ENCODE results near the gene VPS51. TPM values are rescaled to one million over a fixed set of nuclear protein-coding genes. Genes with fewer than 3 reads are reported as not detected.

VPS51 gene
- total RNA-seq, 1 donor from 2014 or later = 94.3 TPM

DNA sequence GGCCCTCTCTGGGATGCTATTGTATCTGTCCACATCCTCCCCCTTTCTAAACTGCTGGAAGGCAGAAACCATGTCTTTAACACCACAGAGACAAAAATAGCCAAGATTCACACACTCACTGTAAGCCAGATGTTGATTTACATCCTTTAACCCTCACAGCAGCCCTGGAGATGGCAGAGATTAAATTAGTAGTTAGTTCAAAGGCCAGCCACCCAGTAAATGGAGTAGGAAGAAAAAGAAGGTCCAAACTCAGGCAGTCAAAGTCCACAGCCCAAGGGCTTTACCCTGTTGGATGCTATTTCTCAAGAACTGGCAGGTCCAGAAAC lies 23.6 kb downstream of the VPS51 start:
- no peak for DNase-seq (ENCODE audit: low read depth, low spot score)
- H3K27ac Mint-ChIP-seq (ENCODE audit: unreplicated experiment) = no peak overlapping the region
- TF ChIP-seq, protein P1, sequence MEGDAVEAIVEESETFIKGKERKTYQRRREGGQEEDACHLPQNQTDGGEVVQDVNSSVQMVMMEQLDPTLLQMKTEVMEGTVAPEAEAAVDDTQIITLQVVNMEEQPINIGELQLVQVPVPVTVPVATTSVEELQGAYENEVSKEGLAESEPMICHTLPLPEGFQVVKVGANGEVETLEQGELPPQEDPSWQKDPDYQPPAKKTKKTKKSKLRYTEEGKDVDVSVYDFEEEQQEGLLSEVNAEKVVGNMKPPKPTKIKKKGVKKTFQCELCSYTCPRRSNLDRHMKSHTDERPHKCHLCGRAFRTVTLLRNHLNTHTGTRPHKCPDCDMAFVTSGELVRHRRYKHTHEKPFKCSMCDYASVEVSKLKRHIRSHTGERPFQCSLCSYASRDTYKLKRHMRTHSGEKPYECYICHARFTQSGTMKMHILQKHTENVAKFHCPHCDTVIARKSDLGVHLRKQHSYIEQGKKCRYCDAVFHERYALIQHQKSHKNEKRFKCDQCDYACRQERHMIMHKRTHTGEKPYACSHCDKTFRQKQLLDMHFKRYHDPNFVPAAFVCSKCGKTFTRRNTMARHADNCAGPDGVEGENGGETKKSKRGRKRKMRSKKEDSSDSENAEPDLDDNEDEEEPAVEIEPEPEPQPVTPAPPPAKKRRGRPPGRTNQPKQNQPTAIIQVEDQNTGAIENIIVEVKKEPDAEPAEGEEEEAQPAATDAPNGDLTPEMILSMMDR (conservative IDR thresholded peaks at IDR 0.05) = no peak
- no peaks in the 10 kb centered on the region for H3K9me3 Mint-ChIP-seq
- peaks cover 15% of the 10 kb centered on the region for H3K36me3 Mint-ChIP-seq (ENCODE audit: low read depth)
- peaks cover 49% of the 10 kb centered on the region for H3K4me1 Mint-ChIP-seq
- H3K4me3 Mint-ChIP-seq = peak overlapping the region; percentile 100
- peaks cover 10% of the 10 kb centered on the region for H3K27me3 Mint-ChIP-seq (ENCODE audit: low read depth)

- TF ChIP-seq, protein P1 (conservative IDR thresholded peaks at IDR 0.05) = no peak
- peak overlapping the region; percentile 100 for H3K4me3 Mint-ChIP-seq
- H3K27ac Mint-ChIP-seq (ENCODE audit: unreplicated experiment) = peak overlapping the region; percentile 99
- H3K9me3 Mint-ChIP-seq = no peaks in the 10 kb centered on the region
- no peak for DNase-seq (ENCODE audit: low read depth, low spot score)
- peaks cover 49% of the 10 kb centered on the region for H3K4me1 Mint-ChIP-seq
- H3K36me3 Mint-ChIP-seq (ENCODE audit: low read depth) = peaks cover 15% of the 10 kb centered on the region
- peaks cover 6% of the 10 kb centered on the region for H3K27me3 Mint-ChIP-seq (ENCODE audit: low read depth)
Measured at GRCh38 chr11:65120831-65121230, 24.8 kb downstream of the VPS51 start.

GRCh38 chr11:65121447-65121864 lies 25.4 kb downstream of the VPS51 start:
- peaks cover 6% of the 10 kb centered on the region for H3K27me3 Mint-ChIP-seq (ENCODE audit: low read depth)
- H3K9me3 Mint-ChIP-seq = no peaks in the 10 kb centered on the region
- peak overlapping the region; percentile 100 for H3K4me3 Mint-ChIP-seq
- peaks cover 49% of the 10 kb centered on the region for H3K4me1 Mint-ChIP-seq
- TF ChIP-seq, protein P1 (conservative IDR thresholded peaks at IDR 0.05) = no peak
- H3K27ac Mint-ChIP-seq (ENCODE audit: unreplicated experiment) = peak overlapping the region; percentile 99
- peaks cover 17% of the 10 kb centered on the region for H3K36me3 Mint-ChIP-seq (ENCODE audit: low read depth)
- no peak for DNase-seq (ENCODE audit: low read depth, low spot score)

DNA sequence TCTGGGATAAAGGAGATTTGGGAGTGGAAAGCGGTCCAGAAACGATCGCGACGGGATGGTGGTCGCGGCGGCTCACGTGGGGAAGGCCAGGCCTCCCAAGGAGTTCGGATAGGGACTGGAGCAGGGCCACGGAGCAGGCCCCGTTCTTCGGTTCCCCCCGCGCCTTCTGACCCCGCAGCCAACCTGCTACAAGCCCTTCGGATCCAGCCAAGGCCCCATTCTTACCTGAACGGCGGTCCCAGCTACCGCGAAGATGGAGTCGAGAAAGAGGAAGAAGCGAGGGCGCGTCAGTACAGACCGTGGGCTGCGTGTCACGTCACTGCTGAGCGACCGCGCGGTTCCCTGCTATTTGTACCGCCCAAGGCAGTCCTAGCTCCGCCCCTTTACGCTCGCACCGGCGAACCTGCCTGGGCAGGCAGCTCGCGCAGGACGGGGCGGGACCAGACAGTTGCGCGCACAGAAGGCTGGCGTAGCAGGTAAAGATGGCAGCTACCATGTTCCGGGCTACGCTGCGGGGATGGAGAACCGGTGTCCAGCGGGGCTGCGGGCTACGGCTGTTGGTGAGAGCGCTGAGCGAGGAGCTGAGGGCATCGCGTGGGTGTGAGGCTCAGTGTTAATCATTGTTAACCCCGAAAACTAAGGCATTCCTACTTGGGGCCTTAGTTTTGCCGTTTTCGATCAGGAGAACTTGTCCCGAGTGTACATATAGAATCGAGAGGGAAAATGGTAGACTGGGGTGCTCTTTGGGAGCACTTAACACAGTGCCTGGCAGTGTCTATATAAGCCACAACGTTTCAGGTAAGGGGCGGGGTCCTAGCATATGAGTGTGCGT lies 26.1 kb downstream of the VPS51 start, which contains the start of the genes FAU and MRPL49:
TSS of gene FAU (minus strand) at position 270 of the 832 bp plus-strand sequence. CDS start 321 bp downstream, outside the sequence.
TSS of gene MRPL49 (plus strand) at position 457 of the 832 bp plus-strand sequence. CDS start at position 483, 26 bp downstream.
- peak within 1 kb of the TSS; percentile 99 for H3K27ac Mint-ChIP-seq (ENCODE audit: unreplicated experiment)
- peak within 1 kb of the TSS; percentile 100 for H3K4me3 Mint-ChIP-seq
- peaks cover 19% of the 10 kb centered on the region for H3K36me3 Mint-ChIP-seq (ENCODE audit: low read depth)
- TF ChIP-seq, protein P1 (conservative IDR thresholded peaks at IDR 0.05) = no peak
- H3K9me3 Mint-ChIP-seq = no peaks in the 10 kb centered on the region
- DNase-seq (ENCODE audit: low read depth, low spot score) = peak; percentile 94
- peaks cover 46% of the 10 kb centered on the region for H3K4me1 Mint-ChIP-seq
- peaks cover 6% of the 10 kb centered on the region for H3K27me3 Mint-ChIP-seq (ENCODE audit: low read depth)

- DNase-seq (ENCODE audit: low read depth, low spot score) = no peak
- peak overlapping the region; percentile 82 for H3K4me3 Mint-ChIP-seq
- H3K27ac Mint-ChIP-seq (ENCODE audit: unreplicated experiment) = no peak overlapping the region
- H3K9me3 Mint-ChIP-seq = no peaks in the 10 kb centered on the region
- H3K4me1 Mint-ChIP-seq = peaks cover 30% of the 10 kb centered on the region
- H3K27me3 Mint-ChIP-seq (ENCODE audit: low read depth) = no peaks in the 10 kb centered on the region
- H3K36me3 Mint-ChIP-seq (ENCODE audit: low read depth) = peaks cover 13% of the 10 kb centered on the region
- TF ChIP-seq, protein P1 (conservative IDR thresholded peaks at IDR 0.05) = no peak
Measured at GRCh38 chr11:65124480-65125196, 28.6 kb downstream of the VPS51 start.

Measured in neural crest cell (in vitro differentiated cells).